Upper lobe of left lung (tissue), 6 donors: ENCODE data around the gene CENPX. TPM values are rescaled to one million over a fixed set of nuclear protein-coding genes. Genes with fewer than 3 reads are reported as not detected.

ENCODE experiments used
- ATAC-seq, 2 donors: fragments of 200-7000 bp; cut with Tn5 transposase; one replicate each; pipeline ENCODE4 v1.9.1; 2022; ENCODE audit warnings: mild to moderate bottlenecking in 2 of 2, moderate library complexity in 2 of 2; ENCODE audit not compliant: low FRiP score in 2 of 2
- DNase-seq, 2 donors: peaks; one replicate each; pipeline ENCODE4 v3.0.0-alpha.2; 2019 to 2020
- H3K27ac ChIP-seq, 4 donors: fragments of 200-600 bp; sonication (generic); one replicate each; pipeline ENCODE4 v1.5.1; 2016 to 2019
- H3K27me3 ChIP-seq, 4 donors: fragments of 200-600 bp; sonication (generic); one replicate each; pipeline ENCODE4 v1.5.1; 2017 to 2019
- H3K36me3 ChIP-seq, 4 donors: fragments of 200-600 bp; sonication (generic); one replicate each; pipeline ENCODE4 v1.5.1; 2016 to 2019
- H3K4me1 ChIP-seq, 4 donors: fragments of 200-600 bp; sonication (generic); one replicate each; pipeline ENCODE4 v1.5.1; 2018 to 2019
- H3K4me3 ChIP-seq, 4 donors: fragments of 200-600 bp; sonication (generic); one replicate each; pipeline ENCODE4 v1.5.1; 2017 to 2019; ENCODE audit warnings: mild to moderate bottlenecking in 2 of 4, moderate library complexity in 1 of 4
- H3K9me3 ChIP-seq, 4 donors: fragments of 200-600 bp; sonication (generic); one replicate each; pipeline ENCODE4 v1.5.1; 2018 to 2019
- CTCF ChIP-seq, 6 experiments: fragments of 450-650 bp in 4 of 6; fragments of 200-600 bp in 2 of 6; sonication (generic) in 2 of 6; IDR thresholded peaks; one replicate each; pipeline ENCODE4 v1.5.1; 2016 to 2019; ENCODE audit warnings: antibody characterized with exemption in 6 of 6
- EP300 ChIP-seq, 4 donors: sonication (generic); formaldehyde crosslinking; IDR thresholded peaks; one replicate each; pipeline ENCODE4 v1.5.1; 2017; ENCODE audit warnings: antibody characterized with exemption in 4 of 4, control low read depth in 2 of 4
- POLR2A ChIP-seq, 4 donors: fragments of 450-650 bp; IDR thresholded peaks; one replicate each; pipeline ENCODE4 v1.5.1; 2016 to 2017; ENCODE audit warnings: antibody characterized with exemption in 4 of 4, mild to moderate bottlenecking in 2 of 4
- POLR2AphosphoS5 ChIP-seq, 2 donors: sonication (generic); formaldehyde crosslinking; IDR thresholded peaks; one replicate each; pipeline ENCODE4 v1.5.1; 2017; ENCODE audit warnings: antibody characterized with exemption in 2 of 2
- WGBS, 2 donors: methylation state at CpG; one replicate each; pipeline ENCODE4 v1.1.5; 2017 to 2018; 5-methylcytosine and 5-hydroxymethylcytosine counted together
- total RNA-seq, 6 donors: library from RNA; depleted of rRNA in 4 of 6; stranded (reverse); fragments of >200 nt in 4 of 6; gene quantifications; one replicate each; pipeline versions ENCODE4 v1.1.0 to v1.2.1, GENCODE V29; 2016 to 2021
- donor health status: DM: no; HTN: no; CAD: no; lungs with moderate emphysema.
- donor health status: DM: no; HTN: yes; CAD: no; lungs with severe emphysema.

CENPX gene
- total RNA-seq, 6 donors from 2014 or later: 24.1 to 60.5 (median 47.8) TPM

GRCh38 chr17:82017612-82018151 is 5.0 kb downstream of the CENPX start:
- Histone ChIP-seq H3K9me3 (no peaks in the 10 kb centered on the region), H3K4me3 (no peak overlapping the region), H3K36me3 (peaks cover 0 to 21% (median 2%) of the 10 kb centered on the region in 4 donors), H3K27me3 (no peaks in the 10 kb centered on the region), H3K4me1 (peaks cover 13 to 66% (median 40%) of the 10 kb centered on the region in 4 donors), H3K27ac (peak overlapping the region in 2 of 4 donors; percentile 17 to 54)
- TF ChIP-seq EP300 (IDR thresholded peaks at IDR 0.05): no peak
- TF ChIP-seq CTCF (IDR thresholded peaks at IDR 0.05): no peak
- no peak for TF ChIP-seq POLR2AphosphoS5 (IDR thresholded peaks at IDR 0.05)
- TF ChIP-seq POLR2A (IDR thresholded peaks at IDR 0.05): no peak
- WGBS, 2 donors: 66% methylated on average over 13 of the region's 13 CpGs; no CpG with 5 or more reads in 1 of the 2 donors
- ATAC-seq: no peak
- DNase-seq: peak; percentile 55 to 84

GRCh38 chr17:82016875-82017459 is 5.7 kb downstream of the CENPX start:
- Histone ChIP-seq H3K4me1 (peaks cover 11 to 68% (median 39%) of the 10 kb centered on the region in 4 donors), H3K36me3 (peaks cover 0 to 23% (median 5%) of the 10 kb centered on the region in 4 donors), H3K27me3 (no peaks in the 10 kb centered on the region), H3K9me3 (no peaks in the 10 kb centered on the region), H3K27ac (peak overlapping the region in 2 of 4 donors; percentile 17 to 26), H3K4me3 (no peak overlapping the region)
- TF ChIP-seq CTCF (IDR thresholded peaks at IDR 0.05) (no peak), POLR2A (IDR thresholded peaks at IDR 0.05) (no peak), POLR2AphosphoS5 (IDR thresholded peaks at IDR 0.05) (no peak), EP300 (IDR thresholded peaks at IDR 0.05) (no peak)
- DNase-seq: peak in 1 of 2 donors; percentile 80
- WGBS, 2 donors: 81 to 83% methylated on average over 15 to 21 of the region's 24 CpGs
- no peak for ATAC-seq

- ATAC-seq: no peak
- 71 to 80% methylated on average over 17 of the region's 28 CpGs for WGBS, 2 donors
Observed at GRCh38 chr17:82016061-82016874, 6.4 kb downstream of the CENPX start.

More at GRCh38 chr17:82016061-82016874, 6.4 kb downstream of the CENPX start:
- no peaks in the 10 kb centered on the region for H3K27me3 ChIP-seq
- peaks cover 4 to 65% (median 34%) of the 10 kb centered on the region in 4 donors for H3K4me1 ChIP-seq
- no peaks in the 10 kb centered on the region for H3K9me3 ChIP-seq
- peaks cover 0 to 30% (median 6%) of the 10 kb centered on the region in 4 donors for H3K36me3 ChIP-seq
- DNase-seq: peak in 1 of 2 donors; percentile 72
- H3K27ac ChIP-seq: peak overlapping the region in 2 of 4 donors; percentile 17 to 26
- H3K4me3 ChIP-seq: no peak overlapping the region
- TF ChIP-seq EP300 (IDR thresholded peaks at IDR 0.05) (no peak), POLR2AphosphoS5 (IDR thresholded peaks at IDR 0.05) (no peak), CTCF (IDR thresholded peaks at IDR 0.05) (no peak), POLR2A (IDR thresholded peaks at IDR 0.05) (no peak)
